ENCODE results near the gene KATNAL1. TPM values are rescaled to one million over a fixed set of nuclear protein-coding genes. Genes with fewer than 3 reads are reported as not detected.

Gene KATNAL1
- total and polyA plus RNA-seq, 10 of the 15 experiments (the other 5 are each of a cell fraction or from before 2014, with no cell fraction given): 6.5 to 18.7 (median 11.7) TPM

- TF ChIP-seq DPF2 (IDR thresholded peaks at IDR 0.05): peak; percentile 29; the same call in 1 of the 2 replicates
- peak; percentile 36; the same call in 1 of the 2 replicates for TF ChIP-seq ATF7 (IDR thresholded peaks at IDR 0.05; ENCODE audit: low read depth)
- peak; percentile 95 for TF ChIP-seq BCL3 (IDR thresholded peaks at IDR 0.05; ENCODE audit: borderline replicate concordance, insufficient read depth, low read depth, low read length, poor library complexity, severe bottlenecking)
- TF ChIP-seq SKIL (IDR thresholded peaks at IDR 0.05; ENCODE audit: low read depth, poor library complexity, severe bottlenecking): peak; percentile 27
- no peak for TF ChIP-seq EZH2 (IDR thresholded peaks at IDR 0.05; ENCODE audit: borderline replicate concordance, control insufficient read depth, low read depth, low read length)
- peak; percentile 5; the same call in 1 of the 2 replicates for TF ChIP-seq SMC3 (IDR thresholded peaks at IDR 0.05; ENCODE audit: borderline replicate concordance, low read length)
- no peak for TF ChIP-seq KDM1A (IDR thresholded peaks at IDR 0.05; ENCODE audit: borderline replicate concordance)
- TF ChIP-seq ZNF622 (IDR thresholded peaks at IDR 0.05): no peak
- TF ChIP-seq CEBPB (IDR thresholded peaks at IDR 0.05; ENCODE audit: borderline replicate concordance in 1 of 2, low read depth in 2 of 2, low read length in 2 of 2): no peak
- peak; percentile 58; the same call in 1 of the 2 replicates for TF ChIP-seq IRF4 (IDR thresholded peaks at IDR 0.05; ENCODE audit: low read depth, low read length)
- peak; percentile 37; the same call in 1 of the 2 replicates for TF ChIP-seq JUND (IDR thresholded peaks at IDR 0.05; ENCODE audit: low read depth, low read length)
- 0 out of 2 replicates have a peak, but pooled peaks have one; percentile 28 for TF ChIP-seq SIN3A (IDR thresholded peaks at IDR 0.05; ENCODE audit: low read depth, low read length)
- no peak for TF ChIP-seq WRNIP1 (IDR thresholded peaks at IDR 0.05; ENCODE audit: borderline replicate concordance, low read depth, low read length)
- TF ChIP-seq ZBTB40 (IDR thresholded peaks at IDR 0.05; ENCODE audit: borderline replicate concordance): no peak
- TF ChIP-seq CTCF (IDR thresholded peaks at IDR 0.05 in 2 of 3, conservative IDR thresholded peaks at IDR 0.05 in 1 of 3; ENCODE audit: control insufficient read depth in 2 of 3, extremely low read depth in 1 of 3, insufficient read depth in 1 of 3, low read depth in 3 of 3, low read length in 3 of 3): no peak
- TF ChIP-seq RAD51 (IDR thresholded peaks at IDR 0.05): 0 out of 2 replicates have a peak, but pooled peaks have one; percentile 9
- no peak for TF ChIP-seq MYC (IDR thresholded peaks at IDR 0.05; ENCODE audit: insufficient read depth, insufficient read length, insufficient replicate concordance, low read length, severe bottlenecking)
- TF ChIP-seq GATAD2B (conservative IDR thresholded peaks at IDR 0.05; ENCODE audit: low read depth): peak; percentile 75
Measured at GRCh38 chr13:30193279-30194234, 113.8 kb downstream of the KATNAL1 start (continued).
